Stomach smooth muscle (tissue), 2 donors: ENCODE results near the gene LYRM7.
"Not testable (repeated sequence)": the region's sequence is repeated elsewhere in the genome, so short reads cannot be mapped to it uniquely, and the experiment has no call there.

ENCODE experiments used
- H3K27ac ChIP-seq: one replicate; pipeline ENCODE4 v1.7.0; 2013; ENCODE audit warnings: mild to moderate bottlenecking, low read length, inconsistent platforms
- H3K27me3 ChIP-seq, 2 donors: one replicate each; pipeline ENCODE4 v1.7.0; 2013; ENCODE audit warnings: low read length in 2 of 2; ENCODE audit not compliant: insufficient read depth in 2 of 2, control insufficient read depth in 1 of 2
- H3K36me3 ChIP-seq, 2 donors: one replicate each; pipeline ENCODE4 v1.7.0; 2013; ENCODE audit warnings: low read length in 2 of 2; ENCODE audit not compliant: control insufficient read depth in 2 of 2, insufficient read depth in 2 of 2
- H3K4me1 ChIP-seq: one replicate; pipeline ENCODE4 v1.7.0; 2013; ENCODE audit warnings: low read length; ENCODE audit not compliant: control insufficient read depth, insufficient read depth
- H3K4me3 ChIP-seq, 2 donors: one replicate each; pipeline ENCODE4 v1.7.0; 2013; ENCODE audit warnings: low read length in 2 of 2
- H3K9ac ChIP-seq, 2 donors: one replicate each; pipeline ENCODE4 v1.7.0; 2013; ENCODE audit warnings: low read length in 2 of 2, mild to moderate bottlenecking in 1 of 2
- H3K9me3 ChIP-seq, 2 donors: one replicate each; pipeline ENCODE4 v1.7.0; 2013; ENCODE audit warnings: low read length in 2 of 2; ENCODE audit not compliant: control insufficient read depth in 2 of 2
- donor health status: healthy.
- donor health status: Pancreatic carcinoma.

LYRM7 gene

DNA sequence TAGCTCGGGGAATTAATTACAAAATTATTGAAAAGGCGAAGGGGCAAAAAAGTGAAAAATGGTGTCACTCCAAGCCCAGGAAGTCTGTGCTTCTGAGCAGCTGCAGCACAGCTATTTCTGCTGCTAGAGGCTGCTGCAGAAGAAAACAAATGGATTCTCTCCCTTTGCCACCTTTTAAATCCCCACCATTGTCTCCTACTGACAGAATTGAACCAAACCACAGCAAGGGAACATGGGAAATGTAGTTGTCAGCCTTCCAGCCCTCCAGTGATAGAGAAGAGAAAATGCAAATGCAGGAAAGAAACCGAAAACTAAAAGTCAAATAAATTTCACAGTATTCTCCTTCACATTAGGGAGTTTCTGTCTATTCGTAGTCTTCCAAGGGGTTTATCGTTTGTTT, 59.7 kb downstream of the LYRM7 start:
- no peaks in the 10 kb centered on the region for H3K27me3 ChIP-seq
- H3K36me3 ChIP-seq, result no peaks in the 10 kb centered on the region
- no peaks in the 10 kb centered on the region for H3K4me1 ChIP-seq
- H3K9me3 ChIP-seq, result no peaks in the 10 kb centered on the region
- no peak overlapping the region for H3K9ac ChIP-seq
- no peak overlapping the region for H3K27ac ChIP-seq
- H3K4me3 ChIP-seq, result no peak overlapping the region

DNA sequence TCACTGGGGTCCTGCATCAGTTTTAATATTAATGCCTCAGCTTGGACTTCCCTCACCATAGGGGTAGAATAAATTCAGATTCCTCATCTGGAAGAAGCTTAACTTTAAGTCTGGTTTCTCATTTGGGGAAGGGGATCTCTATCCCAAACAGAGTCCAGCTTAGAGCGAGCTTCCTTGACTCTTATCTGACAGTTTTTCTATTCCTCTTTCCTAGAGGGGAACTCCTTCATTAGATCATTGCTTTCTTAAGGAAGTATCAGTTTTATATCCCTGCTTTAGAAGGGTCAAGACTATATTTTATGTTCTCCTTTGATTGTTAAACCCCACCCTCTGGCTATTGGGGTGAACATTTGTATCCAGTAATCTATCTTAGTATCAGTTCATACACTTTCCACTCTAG, 68.9 kb downstream of the LYRM7 start:
- Histone ChIP-seq H3K4me3 (no peak overlapping the region), H3K27ac (no peak overlapping the region), H3K36me3 (no peaks in the 10 kb centered on the region), H3K4me1 (no peaks in the 10 kb centered on the region), H3K9ac (no peak overlapping the region), H3K27me3 (no peaks in the 10 kb centered on the region), H3K9me3 (no peaks in the 10 kb centered on the region)

DNA sequence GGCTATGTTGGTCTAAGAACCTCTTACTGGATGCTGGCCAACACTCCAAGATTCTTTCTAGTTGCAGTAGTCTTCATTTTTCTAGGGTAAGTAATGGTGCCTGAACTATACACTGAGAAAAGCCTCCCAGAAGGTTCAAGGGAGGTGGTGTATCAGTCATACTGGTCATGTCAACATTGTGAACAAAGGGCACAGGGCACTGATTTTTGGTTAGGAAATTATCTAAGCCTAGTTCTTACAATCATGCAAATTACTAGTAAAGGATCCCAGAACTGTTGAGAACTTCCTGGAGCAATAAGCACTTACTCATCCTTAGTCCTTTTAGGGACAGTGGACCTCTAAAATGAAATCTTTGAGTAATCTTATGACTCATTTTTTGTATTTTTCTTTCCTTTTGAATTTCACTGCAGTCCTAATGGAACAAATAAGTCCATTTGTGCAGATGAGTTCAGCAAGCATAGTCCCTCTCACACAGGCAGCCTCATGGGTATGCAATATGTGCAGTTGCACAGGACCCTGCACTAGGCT, 72.0 kb downstream of the LYRM7 start:
- Histone ChIP-seq H3K27ac (no peak overlapping the region), H3K9ac (no peak overlapping the region), H3K4me1 (no peaks in the 10 kb centered on the region), H3K36me3 (no peaks in the 10 kb centered on the region), H3K4me3 (no peak overlapping the region), H3K9me3 (peaks cover 0 to 3% of the 10 kb centered on the region in 2 donors), H3K27me3 (no peaks in the 10 kb centered on the region)

DNA sequence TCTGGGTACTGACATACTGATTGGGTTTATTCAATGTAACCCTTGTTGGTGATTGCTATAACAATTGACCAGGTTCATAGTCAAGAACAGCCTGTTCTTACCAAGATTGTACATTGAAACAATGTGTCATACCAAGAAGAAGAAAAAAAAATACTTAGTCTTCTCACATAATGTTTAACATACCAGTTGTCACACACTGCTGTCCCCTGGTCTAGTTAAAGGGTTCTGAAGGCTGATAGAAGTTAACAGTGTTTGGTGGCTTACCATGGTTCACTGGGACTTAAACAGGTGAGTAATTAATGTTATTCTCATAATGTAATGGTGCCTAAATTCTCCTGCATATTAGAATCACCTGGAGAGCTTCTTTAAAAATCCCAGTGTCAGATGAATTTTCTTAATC, 74.6 kb downstream of the LYRM7 start:
- Histone ChIP-seq H3K27me3 (no peaks in the 10 kb centered on the region), H3K36me3 (no peaks in the 10 kb centered on the region), H3K27ac (no peak overlapping the region), H3K9me3 (peaks cover 0 to 3% of the 10 kb centered on the region in 2 donors), H3K4me3 (no peak overlapping the region), H3K9ac (no peak overlapping the region), H3K4me1 (no peaks in the 10 kb centered on the region)

DNA sequence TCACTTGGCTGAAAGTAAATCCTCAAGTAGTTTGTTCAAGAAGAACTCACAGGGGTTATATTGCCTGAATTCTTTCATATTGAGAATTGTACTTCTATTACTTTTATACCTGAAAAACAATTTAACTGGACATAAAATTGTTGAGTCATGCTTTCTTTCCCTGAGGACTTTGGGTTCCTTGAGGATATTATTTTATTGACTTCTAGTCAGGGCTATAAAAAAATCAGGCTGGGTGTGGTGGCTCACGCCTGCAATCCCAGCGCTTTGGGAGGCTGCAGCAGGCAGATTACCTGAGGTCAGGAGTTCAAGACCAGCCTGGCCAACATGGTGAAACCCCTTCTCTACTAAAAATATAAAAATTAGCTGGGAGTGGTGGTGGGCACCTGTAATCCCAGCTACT, 75.2 kb downstream of the LYRM7 start:
- H3K36me3 ChIP-seq, result no peaks in the 10 kb centered on the region
- H3K9ac ChIP-seq, result no peak overlapping the region
- no peak overlapping the region for H3K27ac ChIP-seq
- H3K9me3 ChIP-seq, result peaks cover 0 to 3% of the 10 kb centered on the region in 2 donors
- no peak overlapping the region for H3K4me3 ChIP-seq
- no peaks in the 10 kb centered on the region for H3K4me1 ChIP-seq
- no peaks in the 10 kb centered on the region for H3K27me3 ChIP-seq

DNA sequence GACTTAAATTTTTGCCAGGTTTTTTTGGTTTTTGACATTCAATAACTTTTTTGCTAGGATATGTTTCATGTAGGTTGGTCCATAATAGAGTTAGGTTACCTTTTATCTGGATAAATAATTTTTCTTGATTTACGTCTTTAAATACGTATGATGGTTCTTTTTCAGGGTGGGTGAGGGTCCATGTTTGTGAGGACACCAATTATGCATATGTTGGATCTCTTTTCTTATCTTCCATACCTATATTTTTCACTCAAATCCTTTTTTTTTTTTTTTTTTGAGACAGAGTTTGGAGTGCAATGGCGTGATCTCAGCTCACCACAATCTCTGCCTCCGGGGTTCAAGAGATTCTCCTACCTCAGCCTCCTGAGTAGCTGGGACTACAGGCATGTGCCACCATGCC, 75.8 kb downstream of the LYRM7 start:
- no peaks in the 10 kb centered on the region for H3K36me3 ChIP-seq
- no peak overlapping the region for H3K27ac ChIP-seq
- no peak overlapping the region for H3K9ac ChIP-seq
- peaks cover 0 to 3% of the 10 kb centered on the region in 2 donors for H3K9me3 ChIP-seq
- no peak overlapping the region for H3K4me3 ChIP-seq
- no peaks in the 10 kb centered on the region for H3K4me1 ChIP-seq
- no peaks in the 10 kb centered on the region for H3K27me3 ChIP-seq

DNA sequence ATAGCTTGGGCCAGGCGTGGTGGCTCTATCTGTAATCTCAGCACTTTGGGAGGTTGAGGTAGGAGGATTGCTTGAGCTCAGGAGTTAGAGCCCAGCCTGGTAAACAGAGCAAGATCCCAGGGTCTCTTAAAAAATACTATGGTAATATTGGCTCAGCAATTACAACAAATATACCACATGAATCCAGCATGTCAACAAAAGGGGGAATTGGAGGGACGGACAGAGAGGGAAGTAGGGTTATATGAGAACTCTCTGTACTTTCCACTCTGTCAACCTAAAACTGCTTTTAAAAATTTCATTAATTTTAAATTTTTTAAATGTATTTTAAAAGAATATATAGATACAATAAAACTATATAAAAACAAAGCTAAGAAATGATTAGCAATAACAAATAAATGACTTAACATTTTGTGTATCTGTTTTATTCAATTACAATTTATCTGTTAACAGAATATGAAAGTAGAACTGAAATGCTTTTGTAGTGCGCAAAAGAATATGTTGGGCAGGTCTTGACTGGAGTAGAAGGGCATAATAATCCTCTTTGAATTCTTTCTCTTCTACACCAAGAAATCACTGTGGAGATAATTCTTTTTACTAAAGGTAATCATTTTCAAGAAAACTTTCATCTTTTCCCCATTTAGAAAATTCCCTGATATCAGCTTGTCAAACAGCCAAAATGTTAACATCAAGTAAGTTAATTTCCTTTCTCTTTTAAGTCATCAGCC, 80.2 kb downstream of the LYRM7 start:
- Histone ChIP-seq H3K4me1 (no peaks in the 10 kb centered on the region), H3K9ac (no peak overlapping the region), H3K9me3 (peaks cover 0 to 3% of the 10 kb centered on the region in 2 donors), H3K27ac (no peak overlapping the region), H3K27me3 (no peaks in the 10 kb centered on the region), H3K4me3 (no peak overlapping the region), H3K36me3 (no peaks in the 10 kb centered on the region)

DNA sequence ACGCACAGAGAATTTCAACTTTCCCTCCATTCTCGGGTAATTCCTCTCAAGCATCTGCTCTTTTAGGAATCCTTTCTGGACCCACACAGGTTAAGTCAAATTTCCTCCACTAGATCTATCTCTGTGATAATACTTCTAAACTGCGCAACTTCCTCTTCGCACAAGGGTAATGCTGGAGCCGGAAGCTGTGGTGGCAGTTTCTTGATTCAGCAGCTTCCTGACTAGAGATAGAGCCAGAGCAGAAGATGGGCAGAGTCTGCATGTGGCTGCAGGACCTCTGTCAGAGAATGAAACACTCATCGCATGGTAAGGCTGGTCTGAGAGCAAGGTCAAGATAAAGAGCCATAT, 82.1 kb downstream of the LYRM7 start:
- Histone ChIP-seq H3K36me3 (no peaks in the 10 kb centered on the region), H3K4me3 (no peak overlapping the region), H3K9ac (no peak overlapping the region), H3K27ac (no peak overlapping the region), H3K27me3 (no peaks in the 10 kb centered on the region), H3K9me3 (no peaks in the 10 kb centered on the region), H3K4me1 (no peaks in the 10 kb centered on the region)

DNA sequence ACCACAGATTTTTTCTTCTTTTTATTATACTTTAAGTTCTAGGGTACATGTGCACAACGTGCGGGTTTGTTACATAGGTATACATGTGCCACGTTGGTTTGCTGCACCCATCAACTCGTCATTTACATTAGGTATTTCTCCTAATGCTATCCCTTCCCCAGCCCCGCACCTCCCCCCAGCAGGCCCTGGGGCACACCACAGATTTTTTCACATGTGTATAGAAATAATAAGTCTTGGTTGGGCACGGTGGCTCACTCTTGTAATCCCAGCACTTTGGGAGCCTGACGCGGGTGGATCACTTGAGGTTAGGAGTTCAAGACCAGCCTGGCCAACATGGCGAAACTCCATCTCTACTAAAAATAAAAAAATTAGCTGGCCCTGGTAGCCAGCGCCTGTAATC, 83.3 kb downstream of the LYRM7 start:
- not testable (repeated sequence) for H3K9me3 ChIP-seq, H3K4me1 ChIP-seq, H3K27ac ChIP-seq, H3K9ac ChIP-seq, H3K36me3 ChIP-seq, H3K4me3 ChIP-seq, H3K27me3 ChIP-seq

DNA sequence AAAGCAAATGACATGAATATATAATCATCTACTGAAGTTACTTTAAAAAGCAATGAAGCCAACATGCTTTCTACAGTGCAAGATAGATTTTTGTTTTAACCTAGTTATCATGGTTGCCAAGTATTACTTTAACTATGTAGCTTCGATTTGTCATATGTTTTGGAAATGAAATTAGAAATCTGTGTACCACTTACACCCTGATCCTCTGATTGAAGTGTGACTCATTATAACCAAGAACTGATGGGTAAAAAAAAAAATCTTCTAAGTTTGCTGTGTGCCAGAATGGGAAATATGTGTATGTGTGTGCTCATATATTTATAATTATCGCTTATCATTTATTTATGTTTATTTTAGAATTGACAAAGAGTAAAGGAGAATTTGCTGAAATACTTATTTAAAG, 84.0 kb downstream of the LYRM7 start:
- Histone ChIP-seq H3K27ac (no peak overlapping the region), H3K4me3 (no peak overlapping the region)

More for the DNA sequence above, 84.0 kb downstream of the LYRM7 start:
- no peak overlapping the region for H3K9ac ChIP-seq
- H3K27me3 ChIP-seq, result no peaks in the 10 kb centered on the region
- H3K9me3 ChIP-seq, result no peaks in the 10 kb centered on the region
- H3K36me3 ChIP-seq, result no peaks in the 10 kb centered on the region
- no peaks in the 10 kb centered on the region for H3K4me1 ChIP-seq
